GM12878 (cell line): ENCODE measurements around the gene ARL4D. TPM values are rescaled to one million over a fixed set of nuclear protein-coding genes. Genes with fewer than 3 reads are reported as not detected.

Experiments
- CBX5 ChIP-seq: sonication (generic); IDR thresholded peaks from 2 replicates; pipeline ENCODE4 v1.6.1; 2016; ENCODE audit warnings: low read depth, moderate library complexity, mild to moderate bottlenecking, inconsistent platforms
- GABPA ChIP-seq: IDR thresholded peaks from 2 replicates; pipeline ENCODE4 v1.6.1; 2014; ENCODE audit warnings: antibody characterized with exemption, low read depth, mild to moderate bottlenecking, inconsistent platforms
- STAT1 ChIP-seq: fragments of 450-650 bp; conservative IDR thresholded peaks from 2 replicates; pipeline ENCODE4 v1.6.1; 2014; ENCODE audit warnings: antibody characterized with exemption, mild to moderate bottlenecking
- SUZ12 ChIP-seq: fragments of 200-600 bp; sonication (generic); IDR thresholded peaks from one replicate; pipeline ENCODE4 v1.6.1; 2018; ENCODE audit warnings: antibody characterized with exemption, mild to moderate bottlenecking; ENCODE audit not compliant: unreplicated experiment
- TCF3 ChIP-seq: IDR thresholded peaks from 2 replicates; pipeline ENCODE4 v1.6.1; 2012; ENCODE audit warnings: low read depth, mild to moderate bottlenecking, low read length, borderline replicate concordance; ENCODE audit not compliant: insufficient read depth
- ZNF274 ChIP-seq: IDR thresholded peaks from one replicate; pipeline ENCODE4 v1.8.0; 2011; ENCODE audit not compliant: insufficient read length, insufficient read depth
- polyA plus RNA-seq, 11 experiments: library from polyadenylated mRNA; depleted of rRNA in 4 of 11; unstranded in 6 of 11; stranded (reverse) in 5 of 11; fragments of >200 nt; fragmentation: Nextera tagmentation in 4 of 11; fragmentation: Illumina TruSeq in 1 of 11; extraction: Ambion mirVana in 4 of 11; extraction: Trizol in 1 of 11; gene quantifications; 1 replicate in 1 of 11; 2 replicates in 10 of 11; pipeline versions ENCODE4 v1.2.1 to v1.2.3, GENCODE V29; 2011 to 2016; ENCODE audit warnings: inconsistent platforms in 2 of 11, missing spikeins in 2 of 11, low read depth in 1 of 11
- total RNA-seq, 4 experiments: library from RNA; depleted of rRNA in 3 of 4; stranded (reverse); fragments of >200 nt in 3 of 4; fragmentation: Illumina TruSeq in 1 of 4; extraction: Trizol in 1 of 4; gene quantifications; 2 replicates each; pipeline versions ENCODE4 v1.2.1 to v1.2.3, GENCODE V29; 2013 to 2021
- TF ChIP-seq, protein P1 (sequence below): fragments of 450-650 bp; conservative IDR thresholded peaks from 2 replicates; pipeline ENCODE4 v1.6.1; 2017; ENCODE audit warnings: mild to moderate bottlenecking, moderate library complexity
- TF ChIP-seq, protein P2 (sequence below): fragments of 450-650 bp; IDR thresholded peaks from 2 replicates; pipeline ENCODE4 v1.6.1; 2017; ENCODE audit warnings: mild to moderate bottlenecking, moderate library complexity

ARL4D gene
- total and polyA plus RNA-seq, 10 of the 15 experiments (the other 5 are each of a cell fraction or from before 2014, with no cell fraction given) = 0.10 to 1.5 (median 0.75) TPM

DNA sequence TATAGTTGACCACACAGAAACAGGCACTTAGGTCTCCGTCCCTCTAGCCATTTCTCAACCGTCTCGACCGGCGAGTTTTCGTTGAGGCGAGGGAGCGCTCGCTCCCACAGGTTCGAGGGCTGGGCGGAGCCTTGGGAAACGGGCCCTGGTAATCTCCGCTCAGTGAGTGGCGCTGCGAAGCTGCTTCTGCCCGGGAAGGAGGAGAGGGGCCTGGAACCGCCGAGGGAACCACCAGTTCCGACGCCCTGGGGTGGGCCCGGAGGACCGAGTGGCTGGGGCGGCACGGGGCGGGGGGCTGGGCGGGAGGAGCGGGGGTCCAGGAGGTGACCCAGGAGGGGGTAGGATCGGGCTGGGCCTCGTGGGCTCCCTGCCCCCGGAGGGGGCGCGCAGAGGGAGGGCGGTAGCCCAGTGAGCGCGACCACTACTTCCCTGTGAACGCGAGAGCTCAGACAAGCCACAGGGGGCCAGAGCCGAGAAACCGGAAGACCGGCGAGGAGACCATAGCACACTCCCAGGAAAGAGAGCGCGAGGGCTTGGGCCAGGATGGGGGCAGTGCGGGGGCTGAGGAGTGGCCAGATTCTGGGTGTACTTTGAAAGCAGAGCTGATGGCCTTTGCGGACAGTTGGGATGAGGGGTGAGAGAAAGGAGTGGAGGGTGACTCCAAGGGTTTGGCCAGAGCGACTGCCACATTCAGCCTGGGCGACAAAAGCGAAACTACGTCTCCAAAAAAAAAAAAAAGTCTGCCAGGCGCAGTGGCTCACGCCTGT lies 29.9 kb upstream of the ARL4D start (continued):
- TF ChIP-seq, protein P1, sequence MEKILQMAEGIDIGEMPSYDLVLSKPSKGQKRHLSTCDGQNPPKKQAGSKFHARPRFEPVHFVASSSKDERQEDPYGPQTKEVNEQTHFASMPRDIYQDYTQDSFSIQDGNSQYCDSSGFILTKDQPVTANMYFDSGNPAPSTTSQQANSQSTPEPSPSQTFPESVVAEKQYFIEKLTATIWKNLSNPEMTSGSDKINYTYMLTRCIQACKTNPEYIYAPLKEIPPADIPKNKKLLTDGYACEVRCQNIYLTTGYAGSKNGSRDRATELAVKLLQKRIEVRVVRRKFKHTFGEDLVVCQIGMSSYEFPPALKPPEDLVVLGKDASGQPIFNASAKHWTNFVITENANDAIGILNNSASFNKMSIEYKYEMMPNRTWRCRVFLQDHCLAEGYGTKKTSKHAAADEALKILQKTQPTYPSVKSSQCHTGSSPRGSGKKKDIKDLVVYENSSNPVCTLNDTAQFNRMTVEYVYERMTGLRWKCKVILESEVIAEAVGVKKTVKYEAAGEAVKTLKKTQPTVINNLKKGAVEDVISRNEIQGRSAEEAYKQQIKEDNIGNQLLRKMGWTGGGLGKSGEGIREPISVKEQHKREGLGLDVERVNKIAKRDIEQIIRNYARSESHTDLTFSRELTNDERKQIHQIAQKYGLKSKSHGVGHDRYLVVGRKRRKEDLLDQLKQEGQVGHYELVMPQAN = no peak
- TF ChIP-seq TCF3 = no peak
- TF ChIP-seq STAT1 = no peak
- no peak for TF ChIP-seq ZNF274
- no peak for TF ChIP-seq SUZ12
- no peak for TF ChIP-seq GABPA
- TF ChIP-seq, protein P2, sequence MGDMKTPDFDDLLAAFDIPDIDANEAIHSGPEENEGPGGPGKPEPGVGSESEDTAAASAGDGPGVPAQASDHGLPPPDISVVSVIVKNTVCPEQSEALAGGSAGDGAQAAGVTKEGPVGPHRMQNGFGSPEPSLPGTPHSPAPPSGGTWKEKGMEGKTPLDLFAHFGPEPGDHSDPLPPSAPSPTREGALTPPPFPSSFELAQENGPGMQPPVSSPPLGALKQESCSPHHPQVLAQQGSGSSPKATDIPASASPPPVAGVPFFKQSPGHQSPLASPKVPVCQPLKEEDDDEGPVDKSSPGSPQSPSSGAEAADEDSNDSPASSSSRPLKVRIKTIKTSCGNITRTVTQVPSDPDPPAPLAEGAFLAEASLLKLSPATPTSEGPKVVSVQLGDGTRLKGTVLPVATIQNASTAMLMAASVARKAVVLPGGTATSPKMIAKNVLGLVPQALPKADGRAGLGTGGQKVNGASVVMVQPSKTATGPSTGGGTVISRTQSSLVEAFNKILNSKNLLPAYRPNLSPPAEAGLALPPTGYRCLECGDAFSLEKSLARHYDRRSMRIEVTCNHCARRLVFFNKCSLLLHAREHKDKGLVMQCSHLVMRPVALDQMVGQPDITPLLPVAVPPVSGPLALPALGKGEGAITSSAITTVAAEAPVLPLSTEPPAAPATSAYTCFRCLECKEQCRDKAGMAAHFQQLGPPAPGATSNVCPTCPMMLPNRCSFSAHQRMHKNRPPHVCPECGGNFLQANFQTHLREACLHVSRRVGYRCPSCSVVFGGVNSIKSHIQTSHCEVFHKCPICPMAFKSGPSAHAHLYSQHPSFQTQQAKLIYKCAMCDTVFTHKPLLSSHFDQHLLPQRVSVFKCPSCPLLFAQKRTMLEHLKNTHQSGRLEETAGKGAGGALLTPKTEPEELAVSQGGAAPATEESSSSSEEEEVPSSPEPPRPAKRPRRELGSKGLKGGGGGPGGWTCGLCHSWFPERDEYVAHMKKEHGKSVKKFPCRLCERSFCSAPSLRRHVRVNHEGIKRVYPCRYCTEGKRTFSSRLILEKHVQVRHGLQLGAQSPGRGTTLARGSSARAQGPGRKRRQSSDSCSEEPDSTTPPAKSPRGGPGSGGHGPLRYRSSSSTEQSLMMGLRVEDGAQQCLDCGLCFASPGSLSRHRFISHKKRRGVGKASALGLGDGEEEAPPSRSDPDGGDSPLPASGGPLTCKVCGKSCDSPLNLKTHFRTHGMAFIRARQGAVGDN = peak; percentile 86
- TF ChIP-seq CBX5 = no peak
